GM12864 (cell line): ENCODE results near the gene HSDL1.

Source experiments
- DNase-seq: peaks from one replicate; pipeline ENCODE4 v3.0.0-alpha.2; 2011; ENCODE audit warnings: low read depth
- H3K4me3 ChIP-seq: 2 replicates; pipeline ENCODE4 v1.5.1; 2011; ENCODE audit warnings: mild to moderate bottlenecking, low read depth, low read length, control low read depth
- CTCF ChIP-seq: IDR thresholded peaks from 2 replicates; pipeline ENCODE4 v1.5.1; 2011; ENCODE audit warnings: low read depth, mild to moderate bottlenecking, moderate library complexity, low read length, control low read depth, inconsistent platforms; ENCODE audit errors: missing control alignments

Gene HSDL1

GRCh38 chr16:84175350-84176081, 30.5 kb upstream of the HSDL1 start:
- DNase-seq, result peak; percentile 39
- 0 out of 2 replicates have a peak overlapping the region, but pooled peaks have one; percentile 6 for H3K4me3 ChIP-seq

GRCh38 chr16:84174396-84174795, 29.4 kb upstream of the HSDL1 start:
- DNase-seq, result no peak
- TF ChIP-seq CTCF, result no peak
- H3K4me3 ChIP-seq, result no peak overlapping the region

More at GRCh38 chr16:84175350-84176081, 30.5 kb upstream of the HSDL1 start:
- TF ChIP-seq CTCF, result peak; percentile 94

GRCh38 chr16:84169765-84170310, 24.9 kb upstream of the HSDL1 start:
- no peak for TF ChIP-seq CTCF
- no peak for DNase-seq
- no peak overlapping the region for H3K4me3 ChIP-seq

GRCh38 chr16:84166796-84167695, 22.1 kb upstream of the HSDL1 start:
- TF ChIP-seq CTCF, result no peak
- DNase-seq, result no peak
- no peak overlapping the region for H3K4me3 ChIP-seq

GRCh38 chr16:84165746-84166145, 20.8 kb upstream of the HSDL1 start:
- DNase-seq, result no peak
- H3K4me3 ChIP-seq, result no peak overlapping the region
- TF ChIP-seq CTCF, result no peak

GRCh38 chr16:84161801-84162200, 16.8 kb upstream of the HSDL1 start:
- H3K4me3 ChIP-seq, result no peak overlapping the region
- TF ChIP-seq CTCF, result no peak
- no peak for DNase-seq
